Activated CD8-positive, alpha-beta T cell treated with anti-CD3 and anti-CD28 coated beads for 36 hours (primary cell): ENCODE data around the gene CDHR3. TPM values are rescaled to one million over a fixed set of nuclear protein-coding genes. Genes with fewer than 3 reads are reported as not detected.

Source experiments
- ATAC-seq: fragments of 200-7000 bp; cut with Tn5 transposase; one replicate; pipeline ENCODE4 v1.10.0; 2021; ENCODE audit warnings: mild to moderate bottlenecking, moderate library complexity
- CTCF ChIA-PET: fragments of 350-600 bp; sonication (Branson Sonifier 250); formaldehyde crosslinking; loops from one replicate; lab custom pipeline; 2021; ENCODE audit warnings: antibody characterized with exemption; lab: Charles Lee
- POLR2A ChIA-PET: fragments of 350-600 bp; sonication (Branson Sonifier 250); formaldehyde crosslinking; loops from one replicate; lab custom pipeline; 2021; ENCODE audit warnings: antibody characterized with exemption; lab: Charles Lee
- DNase-seq: peaks from one replicate; pipeline ENCODE4 v3.0.0-alpha.2; 2020
- H3K27ac Mint-ChIP-seq: one replicate; pipeline ENCODE4 v1.8.0; 2021; ENCODE audit warnings: mild to moderate bottlenecking, mixed read lengths
- H3K27me3 Mint-ChIP-seq: one replicate; pipeline ENCODE4 v1.8.0; 2021; ENCODE audit warnings: mixed read lengths
- H3K36me3 Mint-ChIP-seq: one replicate; pipeline ENCODE4 v1.8.0; 2021; ENCODE audit warnings: low read depth, mixed read lengths
- H3K4me1 Mint-ChIP-seq: one replicate; pipeline ENCODE4 v1.8.0; 2021; ENCODE audit warnings: low read depth, mixed read lengths
- H3K4me3 Mint-ChIP-seq: one replicate; pipeline ENCODE4 v1.8.0; 2021; ENCODE audit warnings: mild to moderate bottlenecking, moderate library complexity, mixed read lengths
- H3K9me3 Mint-ChIP-seq: one replicate; pipeline ENCODE4 v1.8.0; 2021; ENCODE audit warnings: mixed read lengths
- CTCF ChIP-seq: fragments of 200-600 bp; IDR thresholded peaks from one replicate; pipeline ENCODE4 v1.8.0; 2022; ENCODE audit warnings: antibody characterized with exemption, mild to moderate bottlenecking
- intact Hi-C: fragments of 100-400 bp; cut with micrococcal nuclease; formaldehyde crosslinking; loops from one replicate; pipeline ENCODE4 v1.10.0; 2022
- total RNA-seq, 2 experiments: library from RNA; stranded (reverse); gene quantifications; one replicate each; pipeline ENCODE4 v1.2.3, GENCODE V29; 2021

The CDHR3 gene
- total RNA-seq, 2 experiments from 2014 or later: 0.58 to 0.74 TPM

- H3K4me1 Mint-ChIP-seq: peaks cover 8% of the 10 kb centered on the region
- H3K27ac Mint-ChIP-seq: no peak overlapping the region
- no peak overlapping the region for H3K4me3 Mint-ChIP-seq
- H3K36me3 Mint-ChIP-seq: no peaks in the 10 kb centered on the region
- DNase-seq (no peak), ATAC-seq (no peak)
- H3K9me3 Mint-ChIP-seq: no peaks in the 10 kb centered on the region
- H3K27me3 Mint-ChIP-seq: no peaks in the 10 kb centered on the region
- TF ChIP-seq CTCF: no peak
- intact Hi-C loops: no loop called here
- POLR2A ChIA-PET: no interaction called here
- CTCF ChIA-PET: interaction anchor here (1.0 to 1.2 kb wide), 2 partner anchors 52 to 66 kb away, joined by 3 to 5 read pairs; no protein-coding TSS in a partner anchor
Observed at GRCh38 chr7:105990727-105991453, 27.8 kb downstream of the CDHR3 start.

- no peak overlapping the region for H3K4me3 Mint-ChIP-seq
- H3K36me3 Mint-ChIP-seq: no peaks in the 10 kb centered on the region
- ChIA-PET CTCF (interaction anchor here (2.7 kb wide), 1 partner anchor 50 kb away, joined by 6 read pairs; no protein-coding TSS in a partner anchor), POLR2A (no interaction called here)
- no peak overlapping the region for H3K27ac Mint-ChIP-seq
- H3K9me3 Mint-ChIP-seq: no peaks in the 10 kb centered on the region
- no peaks in the 10 kb centered on the region for H3K27me3 Mint-ChIP-seq
- no peak for TF ChIP-seq CTCF
- DNase-seq (no peak), ATAC-seq (no peak)
- H3K4me1 Mint-ChIP-seq: peaks cover 6% of the 10 kb centered on the region
- intact Hi-C loops: no loop called here
Observed at GRCh38 chr7:105992905-105993304, 29.8 kb downstream of the CDHR3 start.

GRCh38 chr7:105996860-105997737 is 34.0 kb downstream of the CDHR3 start:
- Mint-ChIP-seq H3K36me3 (no peaks in the 10 kb centered on the region), H3K27me3 (no peaks in the 10 kb centered on the region), H3K27ac (no peak overlapping the region), H3K4me3 (no peak overlapping the region), H3K9me3 (no peaks in the 10 kb centered on the region), H3K4me1 (peaks cover 6% of the 10 kb centered on the region)
- ATAC-seq (no peak), DNase-seq (no peak)
- intact Hi-C loops: no loop called here
- no peak for TF ChIP-seq CTCF
- POLR2A ChIA-PET: no interaction called here
- CTCF ChIA-PET: interaction anchor here (0.7 to 1.3 kb wide), 2 partner anchors 11 to 45 kb away, joined by 3 read pairs; no protein-coding TSS in a partner anchor

GRCh38 chr7:105999256-105999655 is 36.2 kb downstream of the CDHR3 start:
- POLR2A ChIA-PET: no interaction called here
- intact Hi-C loops: no loop called here
- H3K4me1 Mint-ChIP-seq: no peaks in the 10 kb centered on the region
- no peaks in the 10 kb centered on the region for H3K9me3 Mint-ChIP-seq
- CTCF ChIA-PET: interaction anchor here (1.4 kb wide), 1 partner anchor 22 kb away, joined by 4 read pairs; no protein-coding TSS in a partner anchor
- no peaks in the 10 kb centered on the region for H3K27me3 Mint-ChIP-seq
- no peak for ATAC-seq
- H3K4me3 Mint-ChIP-seq: no peak overlapping the region
- DNase-seq: no peak
- no peaks in the 10 kb centered on the region for H3K36me3 Mint-ChIP-seq
- no peak for TF ChIP-seq CTCF
- no peak overlapping the region for H3K27ac Mint-ChIP-seq
